G401.6 (cell line): Measurements from ENCODE around the gene LMO1.

Experiments used
- FAIRE-seq: peaks from 2 replicates; lab custom pipeline; 2012; peaks lifted over from hg19 to GRCh38; lab: Jason Lieb, UNC

Gene LMO1

GRCh38 chr11:8288166-8288772 is 24.6 kb upstream of the LMO1 start:
- no peak for FAIRE-seq

- FAIRE-seq, result no peak
Measured at GRCh38 chr11:8287703-8288102, 24.0 kb upstream of the LMO1 start.

- no peak for FAIRE-seq
Measured at GRCh38 chr11:8287297-8287696, 23.6 kb upstream of the LMO1 start.

GRCh38 chr11:8286886-8287285 is 23.2 kb upstream of the LMO1 start:
- no peak for FAIRE-seq

GRCh38 chr11:8285796-8286195 is 22.1 kb upstream of the LMO1 start:
- FAIRE-seq, result no peak

GRCh38 chr11:8285228-8285627 is 21.6 kb upstream of the LMO1 start:
- no peak for FAIRE-seq

GRCh38 chr11:8283465-8284230 is 20.0 kb upstream of the LMO1 start:
- FAIRE-seq, result no peak

GRCh38 chr11:8283100-8283464 is 19.4 kb upstream of the LMO1 start:
- no peak for FAIRE-seq

GRCh38 chr11:8282631-8283030 is 19.0 kb upstream of the LMO1 start:
- FAIRE-seq, result no peak

GRCh38 chr11:8281266-8281665 is 17.6 kb upstream of the LMO1 start:
- FAIRE-seq, result no peak

- FAIRE-seq, result no peak
Measured at GRCh38 chr11:8277691-8278090, 14.0 kb upstream of the LMO1 start.

GRCh38 chr11:8276528-8276927 is 12.8 kb upstream of the LMO1 start:
- no peak for FAIRE-seq

GRCh38 chr11:8273287-8273686 is 9.6 kb upstream of the LMO1 start:
- FAIRE-seq, result peak; percentile 52

GRCh38 chr11:8271106-8271886 is 7.6 kb upstream of the LMO1 start:
- no peak for FAIRE-seq

- FAIRE-seq, result no peak
Measured at GRCh38 chr11:8269636-8270035, 6.0 kb upstream of the LMO1 start.

GRCh38 chr11:8268530-8269400 is 5.1 kb upstream of the LMO1 start:
- FAIRE-seq, result no peak

- FAIRE-seq, result no peak
Measured at GRCh38 chr11:8267831-8268529, 4.3 kb upstream of the LMO1 start.

- FAIRE-seq, result no peak
Measured at GRCh38 chr11:8267280-8267679, 3.6 kb upstream of the LMO1 start.

- no peak for FAIRE-seq
Measured at GRCh38 chr11:8266246-8267241, 2.9 kb upstream of the LMO1 start.

- no peak for FAIRE-seq
Measured at GRCh38 chr11:8265681-8266241, 2.1 kb upstream of the LMO1 start.
